Stimulated activated CD4-positive, alpha-beta T cell treated with anti-CD3 and anti-CD28 coated beads, Interleukin-4, amount 100 ng/mL, for 48 hours (primary cell): Measurements from ENCODE around the gene PKP3.
A peak's percentile ranks its signal among the peaks of the same experiment; 100 is the strongest.
"Not testable (repeated sequence)": the region's sequence is repeated elsewhere in the genome, so short reads cannot be mapped to it uniquely, and the experiment has no call there.

Experiments
- DNase-seq, 2 donors: peaks; one replicate each; pipeline ENCODE4 v3.0.0-alpha.2; 2020; ENCODE audit warnings: low read depth in 2 of 2

The PKP3 gene

DNA sequence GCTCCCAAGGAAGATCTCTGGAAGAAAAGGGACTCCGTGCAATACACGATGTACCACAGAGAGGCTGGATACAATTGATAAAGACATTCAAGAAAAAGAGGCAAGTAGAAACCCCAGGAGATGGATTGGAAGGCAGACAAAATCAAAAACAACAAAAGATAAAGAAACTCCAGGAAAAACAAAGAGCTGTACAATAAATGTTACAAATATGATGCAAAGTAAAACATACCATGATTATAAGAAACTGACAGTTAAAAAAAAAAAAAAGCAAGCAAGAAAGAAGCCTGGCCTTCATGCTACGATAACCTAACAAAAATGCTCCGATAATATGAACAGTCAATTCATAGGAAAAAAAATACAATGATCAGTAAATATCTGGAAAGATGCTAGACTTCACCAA is 31.3 kb downstream of the PKP3 start:
- no peak for DNase-seq

DNA sequence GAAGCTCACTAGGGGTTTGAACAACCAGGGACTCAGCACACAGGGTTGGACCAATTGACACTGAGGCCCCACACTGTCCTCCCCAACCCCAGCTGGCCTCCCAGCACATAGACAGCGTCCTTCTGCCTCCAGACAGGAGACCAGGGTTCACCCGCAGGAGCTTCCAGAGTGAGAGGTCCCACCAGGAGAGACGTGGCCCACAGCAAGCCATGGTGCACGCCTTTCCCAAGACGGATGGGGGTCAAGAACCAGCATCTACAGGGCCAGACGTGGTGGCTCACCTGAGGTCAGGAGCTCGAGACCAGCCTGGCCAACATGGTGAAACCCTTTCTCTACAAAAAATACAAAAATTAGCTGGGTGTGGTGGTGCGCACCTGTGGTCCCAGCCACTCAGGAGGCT is 32.8 kb downstream of the PKP3 start:
- DNase-seq: no peak

DNA sequence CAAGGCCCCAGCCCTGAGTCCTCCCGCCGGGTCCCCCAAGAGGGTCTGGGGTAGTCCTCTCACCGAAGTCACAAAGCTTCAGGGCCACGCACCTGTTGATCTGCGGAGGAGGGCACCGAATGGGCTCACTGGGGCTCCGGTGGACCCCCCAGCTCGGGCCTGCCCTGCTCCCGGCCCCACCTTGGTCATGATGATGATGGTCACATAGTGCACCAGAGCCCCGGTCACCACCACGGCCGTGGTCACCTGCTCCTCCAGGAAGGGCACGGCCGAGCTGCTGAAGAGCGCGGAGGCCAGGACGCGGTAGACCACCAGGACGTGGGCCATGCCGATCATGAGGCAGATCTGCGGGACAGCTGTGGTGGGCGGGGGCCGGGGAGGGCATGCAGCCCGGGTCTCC is 34.3 kb downstream of the PKP3 start:
- no peak for DNase-seq

DNA sequence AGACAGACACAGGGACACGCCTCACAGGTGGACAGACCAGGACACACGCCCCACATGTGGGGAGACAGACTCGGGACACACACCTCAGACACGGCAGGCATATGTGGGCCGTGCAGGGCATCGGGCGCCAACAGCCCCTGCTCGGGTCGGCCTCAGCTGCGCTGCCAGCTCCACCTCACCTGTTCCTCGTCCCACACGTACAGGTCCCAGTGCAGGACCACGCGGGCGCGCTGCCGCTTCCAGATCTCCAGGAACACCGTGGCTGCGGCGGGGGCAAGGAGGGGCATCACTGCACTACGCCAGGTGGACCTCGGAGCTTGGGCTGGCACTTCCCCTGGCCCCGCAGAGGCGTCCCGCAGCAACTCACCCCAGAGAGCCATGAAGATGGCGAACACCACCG is 35.4 kb downstream of the PKP3 start:
- no peak for DNase-seq

DNA sequence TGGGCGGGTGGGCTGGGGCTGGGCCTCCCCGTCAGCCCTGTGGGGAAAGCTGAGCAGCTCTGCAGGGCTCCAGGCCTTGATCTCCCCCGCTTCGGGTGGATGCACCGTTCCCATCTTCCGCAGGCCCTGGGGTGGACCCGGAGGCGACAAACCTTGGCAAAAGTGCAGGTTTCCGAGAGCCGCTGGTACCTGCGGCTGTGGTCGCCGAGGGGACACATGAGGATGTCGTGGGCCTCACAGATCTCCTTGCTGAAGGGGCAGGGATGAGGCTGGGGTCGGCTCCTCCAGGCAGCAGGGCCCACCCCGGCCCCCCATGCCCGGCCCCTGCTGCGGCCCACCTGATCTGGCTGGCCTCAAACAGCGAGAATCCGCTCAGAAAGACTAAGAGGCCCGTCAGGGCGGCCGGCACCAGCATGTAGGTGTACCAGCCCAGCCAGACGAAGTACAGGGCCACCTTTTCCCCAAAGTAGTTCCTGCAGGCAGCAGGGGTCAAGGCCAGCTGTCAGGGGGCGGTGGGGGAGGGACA is 36.0 kb downstream of the PKP3 start:
- no peak for DNase-seq

DNA sequence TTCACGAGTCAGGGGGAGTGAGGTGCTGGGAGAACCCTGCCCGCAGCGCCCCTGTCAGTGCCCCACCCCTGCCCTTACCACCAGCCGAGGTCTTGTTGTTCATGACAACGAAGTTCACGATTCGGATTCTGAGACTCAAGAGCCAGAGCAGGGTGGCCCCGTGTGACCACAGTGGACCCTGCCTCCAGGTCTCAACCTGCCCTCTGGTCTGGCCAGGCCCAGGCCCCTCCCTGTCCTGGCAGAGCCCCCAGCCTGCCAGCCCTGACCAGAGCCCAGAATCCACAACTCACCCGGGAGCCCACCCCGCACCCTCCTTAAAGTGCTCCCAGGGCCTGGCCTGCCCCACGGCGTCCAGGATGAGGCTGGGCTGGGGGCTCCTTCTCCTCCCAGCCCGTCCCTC is 37.9 kb downstream of the PKP3 start:
- DNase-seq: no peak

DNA sequence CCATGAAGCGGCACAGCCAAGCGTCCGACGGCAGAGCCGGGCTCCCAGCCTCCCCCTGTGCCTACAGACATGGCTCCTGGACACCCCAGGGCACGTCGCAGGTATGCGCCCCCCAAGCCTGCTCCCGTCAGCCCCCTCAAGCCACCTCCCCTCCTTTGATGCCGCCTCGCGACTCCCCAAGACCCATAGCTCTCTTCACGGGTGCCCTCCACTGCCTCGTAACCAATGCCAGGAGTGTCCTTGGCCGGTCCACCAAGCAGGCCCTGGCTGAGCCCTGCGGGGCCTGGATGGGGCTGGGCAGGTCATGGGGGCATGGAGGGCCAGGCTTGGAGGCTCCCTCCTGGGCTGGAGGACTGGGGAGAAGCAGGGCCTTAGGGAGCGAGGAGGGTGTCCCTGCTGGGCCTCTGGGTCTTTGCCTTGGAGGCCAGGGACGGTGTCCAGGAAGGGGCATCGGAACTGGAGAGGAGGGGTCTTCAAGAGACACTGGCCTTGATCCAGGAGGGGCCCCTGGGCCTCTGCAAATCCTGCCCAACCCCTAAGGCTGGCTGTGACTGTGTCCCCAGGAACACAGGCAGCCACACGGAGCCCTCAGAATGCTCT is 38.6 kb downstream of the PKP3 start:
- no peak for DNase-seq

DNA sequence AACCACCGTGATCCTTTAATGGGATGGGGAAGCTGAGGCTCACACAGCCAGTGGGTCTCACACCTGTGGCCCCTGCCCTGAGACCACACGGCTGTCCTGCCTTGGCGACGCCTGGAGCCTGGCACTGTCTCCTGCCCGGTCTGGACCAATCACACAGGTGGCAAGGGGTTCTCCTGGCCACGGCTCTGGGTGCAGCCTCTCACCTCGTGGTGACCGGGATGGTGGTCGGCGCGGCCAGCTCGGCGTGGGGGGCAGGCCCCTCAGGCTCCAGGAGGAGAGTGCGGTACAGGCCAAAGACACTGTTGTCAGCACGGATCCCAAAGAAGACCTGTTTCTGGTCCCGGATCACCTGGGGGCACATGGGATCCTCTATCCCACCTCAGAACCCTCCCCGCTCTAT is 39.1 kb downstream of the PKP3 start:
- no peak for DNase-seq

DNA sequence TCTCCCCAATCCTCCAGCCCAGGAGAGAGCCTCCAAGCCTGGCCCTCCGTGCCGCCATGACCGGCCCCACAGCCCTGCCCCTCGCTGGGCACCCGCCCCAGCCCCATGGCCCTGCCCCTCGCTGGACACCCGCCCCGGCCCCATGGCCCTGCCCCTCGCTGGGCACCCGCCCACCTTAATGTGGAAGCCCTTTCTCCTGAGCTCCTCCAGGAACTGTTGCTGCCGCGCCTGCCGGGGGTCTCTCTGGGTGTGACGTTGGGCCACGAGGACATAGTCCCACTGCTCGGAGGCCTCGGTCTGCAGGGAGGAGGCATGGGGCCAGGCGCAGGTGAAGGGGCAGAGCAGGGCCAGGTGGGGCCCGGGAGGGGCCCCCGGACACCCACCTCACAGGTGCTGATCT is 39.6 kb downstream of the PKP3 start:
- DNase-seq: no peak

DNA sequence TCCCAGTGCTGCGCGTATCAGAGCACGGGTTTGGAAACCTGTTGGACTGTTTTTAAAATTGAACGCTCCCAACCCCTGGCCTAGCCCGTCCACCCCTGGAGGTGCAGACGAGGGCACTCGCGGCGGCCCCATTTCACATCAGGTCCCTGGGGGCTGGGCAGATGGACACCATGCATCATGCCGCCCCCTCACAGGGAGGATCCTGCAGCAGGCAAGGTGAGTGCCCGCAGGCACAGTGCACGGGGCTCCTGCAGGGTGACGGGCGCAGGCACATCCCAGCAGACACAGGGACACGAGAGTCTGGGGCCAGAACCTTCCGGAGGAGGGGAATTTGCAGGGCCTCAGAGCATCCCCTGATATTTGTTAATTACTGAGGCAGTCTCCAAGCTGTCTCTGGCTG is 40.5 kb downstream of the PKP3 start:
- no peak for DNase-seq

DNA sequence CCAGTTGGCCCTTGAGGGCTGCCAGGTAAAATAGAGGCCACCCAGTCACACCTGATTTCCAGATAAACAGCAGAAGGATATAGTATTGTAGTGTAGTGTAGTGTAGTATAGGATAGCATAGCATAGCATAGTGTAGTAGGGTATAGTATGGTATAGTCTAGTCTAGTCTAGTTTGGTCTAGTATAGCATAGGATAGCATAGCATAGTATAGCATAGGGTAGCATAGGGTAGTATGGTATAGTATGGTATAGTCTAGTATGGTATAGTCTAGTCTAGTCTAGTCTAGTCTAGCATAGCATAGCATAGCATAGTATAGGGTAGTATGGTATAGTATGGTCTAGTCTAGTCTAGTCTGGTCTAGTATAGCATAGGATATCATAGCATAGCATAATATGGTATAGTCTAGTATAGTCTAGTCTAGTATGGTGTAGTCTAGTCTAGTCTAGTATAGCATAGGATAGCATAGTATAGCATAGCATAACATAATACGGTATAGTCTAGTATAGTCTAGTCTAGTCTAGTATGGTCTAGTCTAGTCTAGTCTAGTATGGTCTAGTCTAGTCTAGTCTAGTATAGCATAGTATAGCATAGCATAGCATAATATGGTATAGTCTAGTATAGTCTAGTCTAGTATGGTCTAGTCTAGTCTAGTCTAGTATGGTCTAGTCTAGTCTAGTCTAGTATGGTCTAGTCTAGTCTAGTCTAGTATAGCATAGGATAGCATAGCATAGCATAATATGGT is 41.2 kb downstream of the PKP3 start:
- not testable (repeated sequence) for DNase-seq

DNA sequence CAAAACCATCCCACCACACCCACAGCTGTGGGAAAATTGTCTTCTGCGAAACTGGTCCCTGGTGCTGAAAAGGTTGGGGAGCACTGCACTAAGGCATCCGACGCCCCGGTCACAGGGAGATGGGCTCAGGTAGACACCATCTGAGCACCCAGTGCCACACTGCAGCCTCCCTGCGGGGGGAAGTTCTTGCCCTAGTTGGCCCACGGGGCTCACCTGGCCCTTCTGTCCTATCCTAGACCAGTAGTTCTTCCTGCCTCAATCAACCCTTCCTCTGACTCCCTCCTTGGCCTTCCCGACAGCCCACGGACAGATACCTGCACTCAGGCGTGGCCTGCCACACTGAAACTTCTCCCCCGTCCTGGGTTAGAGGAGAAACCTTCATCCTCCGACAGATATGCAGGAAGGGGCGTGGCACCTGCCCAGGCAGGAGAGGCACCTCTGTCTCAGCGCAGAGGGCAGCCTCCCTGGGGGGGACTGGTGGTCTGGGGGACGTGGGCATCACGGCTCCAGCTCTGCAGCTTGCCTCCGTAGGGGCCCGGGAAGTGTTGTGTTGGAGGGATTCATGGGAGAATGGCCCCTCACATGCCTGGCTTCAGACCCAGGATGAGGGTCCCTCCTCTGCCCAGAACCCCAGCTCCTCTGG is 43.3 kb downstream of the PKP3 start:
- DNase-seq: no peak

DNA sequence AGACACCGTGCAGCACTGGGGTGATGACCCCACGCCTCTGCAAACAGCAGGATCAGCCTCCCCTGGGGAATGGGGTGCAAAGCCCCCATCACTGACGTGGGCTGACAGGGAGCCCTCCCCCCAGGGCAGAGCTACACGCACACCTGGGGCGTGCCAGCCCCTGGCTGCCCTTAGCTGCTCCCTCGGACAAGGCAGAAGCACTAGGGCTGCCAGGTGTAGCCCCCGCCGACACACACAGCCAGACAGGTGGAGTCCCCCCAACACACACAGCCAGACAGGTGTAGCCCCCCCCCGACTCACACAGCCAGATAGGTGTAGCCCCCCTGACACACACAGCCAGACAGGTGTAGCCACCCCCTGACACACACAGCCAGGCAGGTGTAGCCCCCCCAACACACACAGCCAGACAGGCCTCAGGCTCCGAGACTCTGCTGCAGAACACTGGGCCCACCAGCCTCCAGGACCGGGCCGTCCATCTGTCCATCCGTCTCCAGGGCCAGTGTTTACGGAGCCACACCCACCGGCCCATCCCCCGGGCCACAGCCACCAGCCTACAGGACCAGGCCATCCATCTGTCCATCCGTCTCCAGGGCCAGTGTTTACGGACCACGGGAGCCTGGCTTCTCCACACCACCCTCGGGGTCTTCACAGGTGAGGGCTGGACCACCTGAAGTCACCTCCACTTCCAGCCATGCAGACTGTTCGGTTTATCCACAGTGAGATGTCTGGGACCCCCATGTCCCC is 44.3 kb downstream of the PKP3 start:
- DNase-seq: no peak

DNA sequence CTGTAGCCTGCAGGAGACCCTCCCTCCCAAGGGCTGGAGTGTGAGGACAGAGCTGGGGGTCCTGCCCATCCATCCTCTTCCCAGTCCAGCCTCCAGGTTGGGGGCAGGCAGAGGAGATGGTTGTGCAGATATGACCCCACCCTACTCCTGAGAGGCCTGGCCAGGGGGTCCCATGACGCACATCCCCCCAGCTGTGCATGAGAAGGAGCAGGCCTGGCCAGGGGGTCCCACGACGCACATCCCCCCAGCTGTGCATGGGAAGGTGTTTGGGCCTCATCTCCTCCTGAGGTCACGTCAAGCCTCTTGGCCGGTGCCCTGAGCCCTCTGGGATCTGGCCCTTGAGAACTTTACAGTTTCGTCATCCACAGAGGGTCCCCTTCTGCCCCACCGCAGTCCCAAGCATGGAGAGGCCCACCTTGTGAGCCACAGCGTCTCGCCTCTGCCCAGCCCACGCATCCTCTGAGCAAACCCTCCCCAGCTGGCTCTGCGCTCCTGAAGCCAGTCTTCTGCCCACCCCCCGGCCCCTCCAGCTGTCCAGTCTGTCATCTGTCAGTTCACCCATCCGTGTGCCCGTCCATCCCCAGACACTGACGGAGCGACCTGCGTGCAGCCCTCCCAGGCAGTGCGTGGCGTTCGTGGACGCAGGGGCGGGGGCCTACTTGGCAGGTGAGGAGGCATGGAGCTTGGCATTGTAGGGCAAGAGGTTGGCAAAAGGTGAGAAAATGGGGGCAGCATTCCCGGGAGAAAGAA is 45.5 kb downstream of the PKP3 start:
- DNase-seq: no peak

DNA sequence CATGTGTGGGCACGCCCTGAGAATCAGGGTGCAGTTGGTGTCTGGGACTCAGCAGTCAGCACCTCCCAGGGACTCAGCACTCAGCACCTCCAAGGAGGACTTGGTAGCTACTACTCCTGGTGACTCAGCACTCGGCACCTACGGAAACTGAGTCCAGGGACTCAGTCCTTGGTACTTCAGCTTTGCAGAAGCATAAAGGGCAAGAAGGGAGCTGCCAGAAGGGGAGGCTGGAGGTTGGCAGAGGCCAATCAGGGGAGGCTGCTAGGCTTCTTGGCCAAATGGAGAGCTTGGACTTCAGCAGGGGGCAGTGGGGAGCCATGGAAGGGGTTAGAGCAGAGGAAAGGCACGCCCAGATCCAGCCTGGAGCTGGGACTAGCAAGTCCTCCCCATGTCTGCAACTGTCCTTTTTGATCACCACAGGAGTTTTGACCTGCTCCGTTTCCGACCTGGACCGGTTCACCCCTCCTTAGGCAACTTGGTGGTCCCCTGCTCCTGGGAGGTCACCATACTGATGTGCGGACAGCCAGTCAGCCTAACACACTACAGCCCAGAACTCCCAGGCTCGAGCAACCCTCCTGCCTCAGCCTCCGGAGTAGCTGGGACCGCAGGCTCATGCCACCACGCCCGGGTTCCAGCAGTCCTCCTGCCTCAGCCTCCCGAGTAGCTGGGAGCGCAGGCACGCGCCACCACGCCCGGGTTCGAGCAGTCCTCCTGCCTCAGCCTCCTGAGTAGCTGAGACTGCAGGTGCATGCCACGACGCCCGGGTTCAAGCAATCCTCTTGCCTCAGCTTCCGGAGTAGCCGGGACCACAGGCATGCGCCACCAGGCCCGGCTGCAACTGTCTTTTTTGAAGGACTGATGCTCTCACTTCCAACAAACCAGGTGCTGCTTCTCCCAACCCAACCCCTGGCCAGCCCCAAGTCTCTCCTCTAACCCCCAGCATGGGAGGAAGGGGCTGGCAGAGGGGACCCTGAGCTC is 46.3 kb downstream of the PKP3 start:
- no peak for DNase-seq

DNA sequence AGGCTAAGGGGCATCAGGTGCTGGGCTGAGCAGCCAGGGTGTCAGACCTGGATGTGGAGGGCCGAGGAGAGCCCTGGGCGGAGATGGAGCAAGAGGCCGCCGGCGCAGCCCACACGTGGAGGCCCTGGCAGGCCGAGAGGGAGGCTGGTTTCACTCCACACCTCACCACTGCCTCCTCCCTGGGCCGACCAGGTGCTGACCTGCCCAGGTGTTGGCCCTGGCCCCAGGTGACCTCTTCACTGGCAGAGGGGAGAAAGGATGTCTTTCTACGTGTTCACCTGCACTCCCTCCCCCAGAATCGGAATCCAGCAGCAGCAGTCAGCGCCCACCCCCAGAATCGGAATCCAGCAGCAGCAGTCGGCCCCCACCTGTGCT is 47.0 kb downstream of the PKP3 start:
- DNase-seq: no peak

DNA sequence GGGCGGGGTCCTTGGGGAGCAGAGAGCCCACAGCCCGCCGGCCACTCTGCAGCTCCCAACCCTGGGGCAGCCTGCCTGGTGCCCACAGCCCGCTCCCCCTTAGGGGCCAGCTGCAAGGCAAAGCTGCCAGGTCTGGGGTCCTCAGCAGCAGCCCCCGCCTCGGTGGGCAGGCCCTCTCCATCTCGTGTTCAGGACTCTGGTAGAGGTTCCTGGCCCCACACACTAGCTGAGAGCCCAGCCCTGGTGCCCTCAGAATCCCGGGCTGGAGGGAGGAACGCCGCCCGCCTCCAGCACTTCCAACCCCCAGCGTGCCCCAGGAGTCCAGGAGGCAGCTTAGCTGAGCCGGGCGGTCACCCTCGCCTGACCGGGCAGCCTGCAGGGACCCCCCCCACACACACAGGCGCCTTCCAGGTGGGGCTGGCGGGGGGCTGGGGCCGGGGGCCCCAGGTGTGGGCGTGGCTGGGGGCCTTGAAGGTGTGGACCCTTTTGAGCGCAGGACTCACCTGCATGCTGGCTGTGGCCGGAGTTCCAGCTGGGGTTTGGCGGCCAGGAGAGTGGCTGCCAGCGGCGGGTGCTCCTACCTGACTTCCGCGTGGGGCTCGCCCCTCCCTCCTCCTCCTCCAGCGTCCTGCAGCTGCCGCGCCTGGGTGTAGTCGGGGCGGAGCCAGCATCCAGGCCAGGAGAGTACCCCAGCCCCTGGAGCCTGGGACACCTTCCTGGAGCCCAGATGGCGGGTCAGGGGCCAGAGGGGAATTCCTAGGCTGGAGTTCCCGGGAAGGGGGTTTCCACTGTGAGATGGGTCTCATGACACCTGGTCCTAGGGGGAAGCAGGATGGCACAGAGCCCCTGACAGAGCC is 47.6 kb downstream of the PKP3 start, which contains the start of gene ANO9:
ANO9 (minus strand) TSS at position 594 of the 857 bp plus-strand sequence; CDS start at position 509, 85 bp downstream.
- peak; percentile 42 to 54 for DNase-seq

DNA sequence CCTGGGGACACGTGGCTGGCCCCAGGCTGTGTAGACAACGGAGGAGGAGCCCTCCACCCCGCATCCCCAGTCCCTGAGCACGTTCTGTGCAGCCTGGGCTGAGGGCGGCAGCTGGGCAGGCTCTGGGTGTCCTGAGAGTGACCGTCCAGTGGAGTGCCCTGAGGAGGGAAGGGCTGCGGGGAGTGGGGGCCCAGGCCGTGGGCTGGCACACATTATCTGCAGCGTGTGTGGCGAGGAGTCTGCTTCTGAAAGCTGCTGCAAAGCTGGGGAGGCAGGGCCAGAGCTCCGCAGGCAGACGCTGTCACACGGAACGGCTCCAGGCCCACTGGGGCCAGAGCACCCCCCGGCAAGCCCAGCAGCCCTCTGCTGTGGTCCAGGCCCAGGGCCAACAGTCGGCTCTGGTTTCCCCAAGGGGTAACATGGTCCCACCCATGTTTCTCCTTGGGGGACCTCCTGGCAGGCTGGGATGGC is 48.6 kb downstream of the PKP3 start:
- no peak for DNase-seq

DNA sequence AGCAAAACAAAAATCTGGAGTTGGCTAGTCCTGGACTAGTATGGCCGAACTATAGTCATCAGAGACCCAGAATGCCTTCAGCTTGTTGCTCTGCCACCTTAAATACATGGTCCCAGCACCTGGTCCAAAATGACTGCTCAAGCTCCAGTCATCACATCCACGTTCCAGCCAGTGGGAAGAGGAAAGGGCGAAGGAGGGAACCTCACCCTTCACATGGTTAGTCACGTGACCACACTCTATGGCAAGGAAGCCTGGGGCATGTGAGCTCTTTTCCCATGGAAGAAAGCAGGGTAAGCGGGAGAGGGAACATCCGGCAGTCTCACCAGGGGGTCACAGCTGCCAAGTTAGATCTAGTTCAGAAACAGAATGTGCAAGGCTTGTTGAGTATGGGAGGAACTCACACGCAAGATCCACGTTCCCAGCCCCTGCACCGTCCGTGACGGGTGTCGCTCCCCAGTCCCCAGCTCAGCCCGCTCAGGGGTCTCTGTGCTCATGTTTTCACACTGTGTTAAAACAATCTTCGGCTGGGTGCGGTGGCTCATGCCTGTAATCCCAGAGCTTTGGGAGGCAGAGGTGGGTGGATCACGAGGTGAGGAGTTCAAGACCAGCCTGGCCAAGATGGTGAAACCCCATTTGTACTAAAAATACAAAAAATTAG is 49.7 kb downstream of the PKP3 start:
- DNase-seq: no peak
